ENCODE results near the gene KRT86.

GRCh38 chr12:52338241-52338960 is 64.0 kb downstream of the KRT86 start:
- no peak for TF ChIP-seq POLR2A (IDR thresholded peaks at IDR 0.05)
- TF ChIP-seq, protein P1, sequence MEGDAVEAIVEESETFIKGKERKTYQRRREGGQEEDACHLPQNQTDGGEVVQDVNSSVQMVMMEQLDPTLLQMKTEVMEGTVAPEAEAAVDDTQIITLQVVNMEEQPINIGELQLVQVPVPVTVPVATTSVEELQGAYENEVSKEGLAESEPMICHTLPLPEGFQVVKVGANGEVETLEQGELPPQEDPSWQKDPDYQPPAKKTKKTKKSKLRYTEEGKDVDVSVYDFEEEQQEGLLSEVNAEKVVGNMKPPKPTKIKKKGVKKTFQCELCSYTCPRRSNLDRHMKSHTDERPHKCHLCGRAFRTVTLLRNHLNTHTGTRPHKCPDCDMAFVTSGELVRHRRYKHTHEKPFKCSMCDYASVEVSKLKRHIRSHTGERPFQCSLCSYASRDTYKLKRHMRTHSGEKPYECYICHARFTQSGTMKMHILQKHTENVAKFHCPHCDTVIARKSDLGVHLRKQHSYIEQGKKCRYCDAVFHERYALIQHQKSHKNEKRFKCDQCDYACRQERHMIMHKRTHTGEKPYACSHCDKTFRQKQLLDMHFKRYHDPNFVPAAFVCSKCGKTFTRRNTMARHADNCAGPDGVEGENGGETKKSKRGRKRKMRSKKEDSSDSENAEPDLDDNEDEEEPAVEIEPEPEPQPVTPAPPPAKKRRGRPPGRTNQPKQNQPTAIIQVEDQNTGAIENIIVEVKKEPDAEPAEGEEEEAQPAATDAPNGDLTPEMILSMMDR (IDR thresholded peaks at IDR 0.05), result no peak

Data from Peyer's patch (tissue), 4 donors.